GOT3 (cell line): Measurements from ENCODE around the gene STXBP6.
"Not testable (repeated sequence)": the region's sequence is repeated elsewhere in the genome, so short reads cannot be mapped to it uniquely, and the experiment has no call there.

Source experiments
- DNase-seq: peaks from one replicate; lab custom pipeline; 2025; ENCODE audit warnings: mixed read lengths; lab: John Stamatoyannopoulos, UW

The STXBP6 gene

GRCh38 chr14:24828486-24828885 is 221.5 kb downstream of the STXBP6 start:
- DNase-seq: no peak

- DNase-seq: no peak
These were observed 223.6 kb downstream of the STXBP6 start for GRCh38 chr14:24826390-24826789.

- DNase-seq: no peak
These were observed 229.3 kb downstream of the STXBP6 start for GRCh38 chr14:24820616-24821015.

GRCh38 chr14:24818823-24819341 is 231.1 kb downstream of the STXBP6 start:
- DNase-seq: no peak

GRCh38 chr14:24818058-24818822 is 231.7 kb downstream of the STXBP6 start:
- no peak for DNase-seq

- no peak for DNase-seq
These were observed 232.5 kb downstream of the STXBP6 start for GRCh38 chr14:24817212-24818057.

GRCh38 chr14:24816929-24817211 is 233.1 kb downstream of the STXBP6 start:
- no peak for DNase-seq

- no peak for DNase-seq
These were observed 233.7 kb downstream of the STXBP6 start for GRCh38 chr14:24816011-24816928.

- DNase-seq: no peak
These were observed 234.4 kb downstream of the STXBP6 start for GRCh38 chr14:24815543-24815942.

- DNase-seq: no peak
These were observed 235.0 kb downstream of the STXBP6 start for GRCh38 chr14:24814944-24815343.

GRCh38 chr14:24814346-24814745 is 235.6 kb downstream of the STXBP6 start:
- no peak for DNase-seq

GRCh38 chr14:24813819-24814259 is 236.1 kb downstream of the STXBP6 start:
- DNase-seq: no peak

GRCh38 chr14:24813089-24813815 is 236.7 kb downstream of the STXBP6 start:
- no peak for DNase-seq

GRCh38 chr14:24809135-24809534 is 240.8 kb downstream of the STXBP6 start:
- DNase-seq: no peak

- DNase-seq: no peak
These were observed 241.5 kb downstream of the STXBP6 start for GRCh38 chr14:24808412-24808811.

- DNase-seq: no peak
These were observed 243.8 kb downstream of the STXBP6 start for GRCh38 chr14:24806061-24806678.

- no peak for DNase-seq
These were observed 245.3 kb downstream of the STXBP6 start for GRCh38 chr14:24804552-24805212.

GRCh38 chr14:24803933-24804494 is 245.9 kb downstream of the STXBP6 start:
- DNase-seq: no peak

- DNase-seq: not testable (repeated sequence)
These were observed 246.5 kb downstream of the STXBP6 start for GRCh38 chr14:24803426-24803825.

GRCh38 chr14:24802236-24802635 is 247.7 kb downstream of the STXBP6 start:
- no peak for DNase-seq
